ENCODE data around the gene MYLK3.

MYLK3 gene

GRCh38 chr16:46783800-46784199 is 35.7 kb upstream of the MYLK3 start:
- FAIRE-seq (no peak), DNase-seq (ENCODE audit: insufficient read length) (no peak)
- TF ChIP-seq TAF1 (IDR thresholded peaks at IDR 0.05; ENCODE audit: borderline replicate concordance, low read depth, low read length) = no peak
- no peak for TF ChIP-seq POLR2A (IDR thresholded peaks at IDR 0.05; ENCODE audit: low read depth, low read length)
- TF ChIP-seq POLR2AphosphoS5 (IDR thresholded peaks at IDR 0.05; ENCODE audit: low read depth, low read length) = no peak

- TF ChIP-seq POLR2AphosphoS5 (IDR thresholded peaks at IDR 0.05; ENCODE audit: low read depth, low read length) (no peak), TAF1 (IDR thresholded peaks at IDR 0.05; ENCODE audit: borderline replicate concordance, low read depth, low read length) (no peak), POLR2A (IDR thresholded peaks at IDR 0.05; ENCODE audit: low read depth, low read length) (no peak)
- no peak for FAIRE-seq
These were observed 34.2 kb upstream of the MYLK3 start for GRCh38 chr16:46782320-46782719.

GRCh38 chr16:46777804-46778203 is 29.7 kb upstream of the MYLK3 start:
- no peak for TF ChIP-seq POLR2AphosphoS5 (IDR thresholded peaks at IDR 0.05; ENCODE audit: low read depth, low read length)
- no peak for TF ChIP-seq TAF1 (IDR thresholded peaks at IDR 0.05; ENCODE audit: borderline replicate concordance, low read depth, low read length)
- TF ChIP-seq POLR2A (IDR thresholded peaks at IDR 0.05; ENCODE audit: low read depth, low read length) = no peak

More at GRCh38 chr16:46782320-46782719, 34.2 kb upstream of the MYLK3 start:
- DNase-seq (ENCODE audit: insufficient read length) = no peak

GRCh38 chr16:46775214-46775613 is 27.1 kb upstream of the MYLK3 start:
- DNase-seq (ENCODE audit: insufficient read length) (no peak), FAIRE-seq (no peak)
- TF ChIP-seq POLR2AphosphoS5 (IDR thresholded peaks at IDR 0.05; ENCODE audit: low read depth, low read length) (no peak), POLR2A (IDR thresholded peaks at IDR 0.05; ENCODE audit: low read depth, low read length) (no peak), TAF1 (IDR thresholded peaks at IDR 0.05; ENCODE audit: borderline replicate concordance, low read depth, low read length) (no peak)

More at GRCh38 chr16:46777804-46778203, 29.7 kb upstream of the MYLK3 start:
- no peak for FAIRE-seq
- no peak for DNase-seq (ENCODE audit: insufficient read length)

GRCh38 chr16:46774743-46775177 is 26.6 kb upstream of the MYLK3 start:
- no peak for FAIRE-seq
- no peak for TF ChIP-seq POLR2A (IDR thresholded peaks at IDR 0.05; ENCODE audit: low read depth, low read length)
- no peak for TF ChIP-seq TAF1 (IDR thresholded peaks at IDR 0.05; ENCODE audit: borderline replicate concordance, low read depth, low read length)
- TF ChIP-seq POLR2AphosphoS5 (IDR thresholded peaks at IDR 0.05; ENCODE audit: low read depth, low read length) = no peak
- no peak for DNase-seq (ENCODE audit: insufficient read length)

GRCh38 chr16:46772463-46772862 is 24.3 kb upstream of the MYLK3 start:
- no peak for DNase-seq (ENCODE audit: insufficient read length)
- TF ChIP-seq POLR2AphosphoS5 (IDR thresholded peaks at IDR 0.05; ENCODE audit: low read depth, low read length) = no peak
- FAIRE-seq = no peak

GRCh38 chr16:46768809-46769208 is 20.7 kb upstream of the MYLK3 start:
- FAIRE-seq = no peak
- TF ChIP-seq POLR2AphosphoS5 (IDR thresholded peaks at IDR 0.05; ENCODE audit: low read depth, low read length) (no peak), POLR2A (IDR thresholded peaks at IDR 0.05; ENCODE audit: low read depth, low read length) (no peak), TAF1 (IDR thresholded peaks at IDR 0.05; ENCODE audit: borderline replicate concordance, low read depth, low read length) (no peak)

GRCh38 chr16:46765050-46765449 is 16.9 kb upstream of the MYLK3 start:
- no peak for TF ChIP-seq POLR2A (IDR thresholded peaks at IDR 0.05; ENCODE audit: low read depth, low read length)
- TF ChIP-seq POLR2AphosphoS5 (IDR thresholded peaks at IDR 0.05; ENCODE audit: low read depth, low read length) = no peak
- TF ChIP-seq TAF1 (IDR thresholded peaks at IDR 0.05; ENCODE audit: borderline replicate concordance, low read depth, low read length) = no peak
- no peak for FAIRE-seq
- DNase-seq (ENCODE audit: insufficient read length) = no peak

More at GRCh38 chr16:46768809-46769208, 20.7 kb upstream of the MYLK3 start:
- no peak for DNase-seq (ENCODE audit: insufficient read length)

- DNase-seq (ENCODE audit: insufficient read length) (no peak), FAIRE-seq (no peak)
- no peak for TF ChIP-seq POLR2A (IDR thresholded peaks at IDR 0.05; ENCODE audit: low read depth, low read length)
- TF ChIP-seq POLR2AphosphoS5 (IDR thresholded peaks at IDR 0.05; ENCODE audit: low read depth, low read length) = no peak
- no peak for TF ChIP-seq TAF1 (IDR thresholded peaks at IDR 0.05; ENCODE audit: borderline replicate concordance, low read depth, low read length)
These were observed 15.0 kb upstream of the MYLK3 start for GRCh38 chr16:46763147-46763546.

- TF ChIP-seq TAF1 (IDR thresholded peaks at IDR 0.05; ENCODE audit: borderline replicate concordance, low read depth, low read length) = no peak
- no peak for TF ChIP-seq POLR2A (IDR thresholded peaks at IDR 0.05; ENCODE audit: low read depth, low read length)
- no peak for TF ChIP-seq POLR2AphosphoS5 (IDR thresholded peaks at IDR 0.05; ENCODE audit: low read depth, low read length)
- DNase-seq (ENCODE audit: insufficient read length) = no peak
- FAIRE-seq = no peak
These were observed 14.4 kb upstream of the MYLK3 start for GRCh38 chr16:46762583-46762982.

GRCh38 chr16:46759309-46759708 is 11.2 kb upstream of the MYLK3 start:
- TF ChIP-seq POLR2AphosphoS5 (IDR thresholded peaks at IDR 0.05; ENCODE audit: low read depth, low read length) (no peak), POLR2A (IDR thresholded peaks at IDR 0.05; ENCODE audit: low read depth, low read length) (no peak), TAF1 (IDR thresholded peaks at IDR 0.05; ENCODE audit: borderline replicate concordance, low read depth, low read length) (no peak)
- DNase-seq (ENCODE audit: insufficient read length) (no peak), FAIRE-seq (no peak)

- FAIRE-seq (no peak), DNase-seq (ENCODE audit: insufficient read length) (no peak)
- TF ChIP-seq POLR2AphosphoS5 (IDR thresholded peaks at IDR 0.05; ENCODE audit: low read depth, low read length) = no peak
- no peak for TF ChIP-seq POLR2A (IDR thresholded peaks at IDR 0.05; ENCODE audit: low read depth, low read length)
- no peak for TF ChIP-seq TAF1 (IDR thresholded peaks at IDR 0.05; ENCODE audit: borderline replicate concordance, low read depth, low read length)
These were observed 9.4 kb upstream of the MYLK3 start for GRCh38 chr16:46757339-46758050.
